C1 segment of cervical spinal cord (tissue), 14 donors: Measurements from ENCODE around the gene ROBO4.

Source experiments
- DNase-seq, 14 donors: peaks; one replicate each; lab custom pipeline; 2025; lab: John Stamatoyannopoulos, UW

The ROBO4 gene

GRCh38 chr11:124897674-124898262 is at the start of gene ROBO4:
ROBO4 (minus strand) TSS chr11:124897865; CDS start chr11:124897795, 70 bp downstream.
- no peak for DNase-seq

GRCh38 chr11:124946735-124947141 is 49.1 kb upstream of the ROBO4 start:
- peak in 11 of 14 donors; percentile 27 to 80 (median 71) for DNase-seq

GRCh38 chr11:124945826-124946225 is 48.2 kb upstream of the ROBO4 start:
- no peak for DNase-seq

- DNase-seq, result no peak
These were observed 46.9 kb upstream of the ROBO4 start for GRCh38 chr11:124944565-124944964.

- DNase-seq, result peak in 1 of 14 donors; percentile 28
These were observed 46.1 kb upstream of the ROBO4 start for GRCh38 chr11:124943741-124944140.

- peak in 11 of 14 donors; percentile 31 to 69 (median 57) for DNase-seq
These were observed 45.6 kb upstream of the ROBO4 start for GRCh38 chr11:124943254-124943616.

GRCh38 chr11:124942466-124943253 is 45.0 kb upstream of the ROBO4 start:
- DNase-seq, result peak in 9 of 14 donors; percentile 16 to 71 (median 56)

GRCh38 chr11:124941703-124942102 is 44.0 kb upstream of the ROBO4 start:
- no peak for DNase-seq

- no peak for DNase-seq
These were observed 41.3 kb upstream of the ROBO4 start for GRCh38 chr11:124938970-124939369.

- no peak for DNase-seq
These were observed 40.6 kb upstream of the ROBO4 start for GRCh38 chr11:124938206-124938765.

GRCh38 chr11:124937336-124937935 is 39.8 kb upstream of the ROBO4 start:
- DNase-seq, result no peak

GRCh38 chr11:124935548-124936514 is 38.2 kb upstream of the ROBO4 start, which contains the start of gene HEPACAM:
HEPACAM (minus strand) TSS chr11:124936047; CDS start chr11:124936006, 41 bp downstream.
- DNase-seq, result peak in 12 of 14 donors; percentile 16 to 86 (median 74)

- peak in 1 of 14 donors; percentile 38 for DNase-seq
These were observed 37.3 kb upstream of the ROBO4 start for GRCh38 chr11:124934862-124935547.

- no peak for DNase-seq
These were observed 33.1 kb upstream of the ROBO4 start for GRCh38 chr11:124930799-124931198.

GRCh38 chr11:124928942-124929665 is 31.4 kb upstream of the ROBO4 start:
- DNase-seq, result peak in 1 of 14 donors; percentile 21

- DNase-seq, result no peak
These were observed 25.6 kb upstream of the ROBO4 start for GRCh38 chr11:124923296-124923695.

- DNase-seq, result no peak
These were observed 25.2 kb upstream of the ROBO4 start for GRCh38 chr11:124922831-124923230.

GRCh38 chr11:124920870-124921609 is 23.4 kb upstream of the ROBO4 start:
- peak in 2 of 14 donors; percentile 35 to 37 for DNase-seq

- DNase-seq, result no peak
These were observed 22.7 kb upstream of the ROBO4 start for GRCh38 chr11:124920356-124920755.
